NCI-H345 treated with DMSO at 0.1 percent for 48 hours (cell line): ENCODE results near the gene NDOR1.

ENCODE experiments used
- DNase-seq: peaks from one replicate; lab custom pipeline; 2025; ENCODE audit not compliant: unreplicated experiment; lab: John Stamatoyannopoulos, UW

NDOR1 gene

GRCh38 chr9:137219757-137220316, 14.3 kb downstream of the NDOR1 start:
- no peak for DNase-seq

GRCh38 chr9:137220317-137221094, 15.0 kb downstream of the NDOR1 start:
- DNase-seq: no peak

GRCh38 chr9:137221095-137221505, 15.6 kb downstream of the NDOR1 start:
- no peak for DNase-seq

GRCh38 chr9:137221506-137222111, 16.1 kb downstream of the NDOR1 start:
- no peak for DNase-seq

- DNase-seq: no peak
These were observed 16.9 kb downstream of the NDOR1 start, which contains the start of gene RNF208 for GRCh38 chr9:137222190-137223077. Gene RNF208 (minus strand): TSS chr9:137222240. CDS start chr9:137221212, 1,028 bp downstream.

- DNase-seq: peak; percentile 95
These were observed 17.8 kb downstream of the NDOR1 start for GRCh38 chr9:137223078-137223970.

- DNase-seq: no peak
These were observed 19.6 kb downstream of the NDOR1 start, which contains the start of gene CYSRT1 for GRCh38 chr9:137224830-137225694. Gene CYSRT1 (plus strand): TSS chr9:137225174. CDS start chr9:137225622, 448 bp downstream.

GRCh38 chr9:137225699-137226331, 20.3 kb downstream of the NDOR1 start:
- no peak for DNase-seq

- DNase-seq: no peak
These were observed 21.0 kb downstream of the NDOR1 start for GRCh38 chr9:137226338-137227053.

- DNase-seq: peak; percentile 37
These were observed 21.8 kb downstream of the NDOR1 start, which contains the start of gene RNF224 for GRCh38 chr9:137227054-137227852. Gene RNF224 (plus strand): TSS chr9:137227502. CDS start chr9:137228336, 834 bp downstream.

GRCh38 chr9:137227853-137228505, 22.5 kb downstream of the NDOR1 start:
- no peak for DNase-seq

GRCh38 chr9:137228506-137228967, 23.0 kb downstream of the NDOR1 start:
- DNase-seq: no peak

- no peak for DNase-seq
These were observed 23.7 kb downstream of the NDOR1 start for GRCh38 chr9:137228968-137229896.

- DNase-seq: no peak
These were observed 24.6 kb downstream of the NDOR1 start for GRCh38 chr9:137229903-137230704.
